GM12874 (cell line): ENCODE measurements around the gene TSPAN18.

Experiments used
- CTCF ChIP-seq: IDR thresholded peaks from 2 replicates; pipeline ENCODE4 v1.5.1; 2011; ENCODE audit warnings: low read depth, mild to moderate bottlenecking, control low read depth, low read length, moderate library complexity; ENCODE audit not compliant: insufficient read depth

The TSPAN18 gene

GRCh38 chr11:44763121-44763820 lies 36.5 kb downstream of the TSPAN18 start:
- no peak for TF ChIP-seq CTCF

- no peak for TF ChIP-seq CTCF
These were observed 37.8 kb downstream of the TSPAN18 start for GRCh38 chr11:44764583-44764982.

- TF ChIP-seq CTCF: no peak
These were observed 38.3 kb downstream of the TSPAN18 start for GRCh38 chr11:44765026-44765595.

GRCh38 chr11:44765676-44766075 lies 38.9 kb downstream of the TSPAN18 start:
- no peak for TF ChIP-seq CTCF

- no peak for TF ChIP-seq CTCF
These were observed 39.6 kb downstream of the TSPAN18 start for GRCh38 chr11:44766112-44766971.

GRCh38 chr11:44766972-44767278 lies 40.2 kb downstream of the TSPAN18 start:
- no peak for TF ChIP-seq CTCF

GRCh38 chr11:44767421-44767820 lies 40.7 kb downstream of the TSPAN18 start:
- no peak for TF ChIP-seq CTCF
